ENCODE results near the gene PRSS3. TPM values are rescaled to one million over a fixed set of nuclear protein-coding genes. Genes with fewer than 3 reads are reported as not detected.

Gene PRSS3
- 2.7 and 3.3 TPM in 2 replicates for total RNA-seq

DNA sequence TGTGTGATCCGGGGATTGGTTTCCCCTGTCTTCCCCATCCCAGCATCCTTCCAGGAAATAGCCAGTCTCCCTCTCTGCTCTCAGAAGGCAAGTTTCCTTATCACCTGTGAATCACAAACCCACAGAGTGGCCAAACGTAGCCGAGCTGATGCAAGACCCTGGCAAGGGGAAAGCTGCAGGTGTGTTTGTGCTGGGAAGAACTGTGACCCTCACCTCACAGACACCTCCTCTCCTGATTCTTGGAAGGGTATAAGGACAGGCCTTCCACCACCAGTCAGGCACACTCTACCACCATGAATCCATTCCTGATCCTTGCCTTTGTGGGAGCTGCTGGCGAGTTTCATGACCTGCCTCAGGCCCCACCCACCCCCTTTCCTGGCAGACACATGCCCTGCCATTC is at the start of gene PRSS3:
Gene PRSS3 (plus strand): TSS at position 281 of the 400 bp plus-strand sequence. CDS start 13 bp downstream, at position 294.

DNA sequence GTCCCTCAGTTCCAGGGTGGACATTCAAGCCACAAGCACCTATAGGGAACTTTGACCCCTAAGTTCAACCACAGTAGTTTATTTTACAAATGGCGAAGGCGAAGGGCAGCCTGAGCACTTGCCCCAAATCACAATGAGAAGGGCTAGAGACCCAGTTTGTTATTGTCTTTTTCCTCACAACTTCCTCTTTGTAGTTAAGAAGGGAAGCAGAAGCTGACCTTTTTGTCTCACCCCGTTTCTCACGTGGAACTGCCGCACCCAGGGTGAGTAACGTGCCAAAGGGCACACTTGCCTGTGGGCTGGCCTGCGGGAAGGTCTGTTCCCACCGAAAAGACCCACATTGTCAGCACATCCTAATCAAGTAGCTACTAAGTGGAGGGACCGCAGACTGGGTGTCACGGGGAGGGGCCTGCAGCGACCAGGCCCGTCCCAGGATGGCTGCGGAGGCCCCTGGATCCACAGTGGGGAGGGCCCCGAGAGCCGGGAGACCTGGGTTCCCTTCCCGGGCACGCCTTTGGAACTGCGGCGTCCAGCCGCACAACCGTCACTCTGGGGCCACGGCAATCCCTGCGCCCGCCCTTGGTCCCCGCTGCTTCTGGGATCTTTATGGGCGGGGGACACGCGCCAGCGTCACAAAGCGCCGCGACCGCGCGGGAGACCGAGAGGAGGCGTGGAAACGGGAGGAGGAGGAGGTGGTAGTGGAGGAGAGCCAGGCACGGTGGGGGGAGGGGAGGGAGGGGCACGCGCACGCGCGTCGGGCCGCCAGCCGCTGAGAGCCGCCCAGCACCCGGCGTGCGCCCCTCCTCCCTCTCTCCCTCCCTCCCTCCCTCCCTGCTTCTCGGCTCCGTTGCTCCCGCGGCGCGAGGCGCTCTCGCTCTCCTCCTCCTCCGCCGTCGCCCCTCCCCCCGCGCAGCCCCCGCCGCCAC is 21.2 kb downstream of the PRSS3 start, which contains the start of gene UBE2R2:
Gene UBE2R2 (plus strand): TSS at position 834 of the 926 bp plus-strand sequence. CDS start 598 bp downstream, outside the sequence.

Other genes with a start within 250 kb of the PRSS3 start
- gene UBE2R2, start 21.6 kb downstream of the PRSS3 start, total RNA-seq = 28.5 and 31.5 TPM in 2 replicates